GM13976 (cell line): ENCODE results near the gene MAP2K5.

Experiments used
- DNase-seq: peaks from one replicate; pipeline ENCODE4 v3.0.0; 2012; ENCODE audit warnings: low spot score
- CTCF ChIP-seq: IDR thresholded peaks from 2 replicates; pipeline ENCODE4 v1.5.1; 2012; ENCODE audit warnings: borderline replicate concordance, mild to moderate bottlenecking; ENCODE audit not compliant: insufficient read depth; ENCODE audit errors: extremely low read depth, missing control alignments, control extremely low read depth
- in situ Hi-C: fragments of 300-500 bp; cut with MboI; formaldehyde crosslinking; loops from one replicate; pipeline ENCODE4 v1.12.0; 2022; ENCODE audit warnings: low sequenced_read_pairs, mixed read lengths, inconsistent platforms; ENCODE audit not compliant: unreplicated experiment

MAP2K5 gene

GRCh38 chr15:67548236-67548852, 5.8 kb downstream of the MAP2K5 start:
- no peak for TF ChIP-seq CTCF
- no peak for DNase-seq
- in situ Hi-C loops: no loop called here

GRCh38 chr15:67548862-67549651, 6.6 kb downstream of the MAP2K5 start:
- no peak for DNase-seq
- TF ChIP-seq CTCF: no peak
- in situ Hi-C loops: no loop called here

GRCh38 chr15:67549736-67550135, 7.2 kb downstream of the MAP2K5 start:
- in situ Hi-C loops: no loop called here
- no peak for DNase-seq

GRCh38 chr15:67550522-67550921, 8.0 kb downstream of the MAP2K5 start:
- DNase-seq: no peak
- no peak for TF ChIP-seq CTCF
- in situ Hi-C loops: no loop called here

More at GRCh38 chr15:67549736-67550135, 7.2 kb downstream of the MAP2K5 start:
- no peak for TF ChIP-seq CTCF

- DNase-seq: no peak
- in situ Hi-C loops: no loop called here
- no peak for TF ChIP-seq CTCF
Measured at GRCh38 chr15:67551207-67551743, 8.8 kb downstream of the MAP2K5 start.

GRCh38 chr15:67554580-67554979, 12.1 kb downstream of the MAP2K5 start:
- no peak for TF ChIP-seq CTCF
- in situ Hi-C loops: no loop called here
- DNase-seq: no peak
